ENCODE results near the gene ITGA8. TPM values are rescaled to one million over a fixed set of nuclear protein-coding genes. Genes with fewer than 3 reads are reported as not detected.

ITGA8 gene
- polyA plus RNA-seq, 1 donor (not counting 4 experiments of a cell fraction or from before 2014, with no cell fraction given) = not detected

- no peaks in the 10 kb centered on the region for H3K9me3 ChIP-seq (ENCODE audit: control insufficient read depth, low read depth, low read length)
- no peaks in the 10 kb centered on the region for H4K20me1 ChIP-seq (ENCODE audit: control insufficient read depth, extremely low read depth, insufficient read depth, low read length)
- no peak for DNase-seq (ENCODE audit: low read depth, low spot score)
- TF ChIP-seq EZH2 (IDR thresholded peaks at IDR 0.05; ENCODE audit: low read length) (no peak), CTCF (optimal IDR thresholded peaks at IDR 0.05 in 1 of 3, IDR thresholded peaks at IDR 0.05 in 1 of 3, conservative IDR thresholded peaks at IDR 0.05 in 1 of 3; ENCODE audit: extremely low read depth in 1 of 3, insufficient read depth in 2 of 3, low read length in 3 of 3) (no peak)
- H3K9me1 ChIP-seq (ENCODE audit: control insufficient read depth, extremely low read depth, insufficient read depth, low read length) = no peaks in the 10 kb centered on the region
- no peaks in the 10 kb centered on the region for H3K79me2 ChIP-seq (ENCODE audit: control insufficient read depth, insufficient read depth, low read length)
- no peaks in the 10 kb centered on the region for H3K4me1 ChIP-seq (ENCODE audit: control insufficient read depth, extremely low read depth, insufficient read depth, low read length)
- dilution Hi-C loops (cut with MboI; ENCODE audit: extremely low pct_ligation_motif_present, low sequenced_read_pairs) = no loop called here
- H3K9ac ChIP-seq (ENCODE audit: control insufficient read depth, extremely low read depth, insufficient read depth, low read length) = no peak overlapping the region
- H3K4me2 ChIP-seq (ENCODE audit: control insufficient read depth, extremely low read depth, insufficient read depth, low read depth, low read length) = no peak overlapping the region
- H2AFZ ChIP-seq (ENCODE audit: control insufficient read depth, low read length) = no peak overlapping the region
- no peak overlapping the region for H3K27ac ChIP-seq (ENCODE audit: control insufficient read depth, insufficient read depth, low read length)
- no peak for FAIRE-seq
- H3K4me3 ChIP-seq (ENCODE audit: control insufficient read depth in 2 of 3, extremely low read depth in 1 of 3, insufficient read depth in 2 of 3, low read depth in 1 of 3, low read length in 3 of 3) = no peak overlapping the region
- no peaks in the 10 kb centered on the region for H3K36me3 ChIP-seq (ENCODE audit: control insufficient read depth in 2 of 2, extremely low read depth in 1 of 2, insufficient read depth in 2 of 2, low read length in 2 of 2)
- no peaks in the 10 kb centered on the region for H3K27me3 ChIP-seq (ENCODE audit: control insufficient read depth, extremely low read depth, insufficient read depth, low read length)
Observed at GRCh38 chr10:15760681-15761080, 41.0 kb upstream of the ITGA8 start.

- Histone ChIP-seq H3K36me3 (ENCODE audit: control insufficient read depth in 2 of 2, extremely low read depth in 1 of 2, insufficient read depth in 2 of 2, low read length in 2 of 2) (no peaks in the 10 kb centered on the region), H3K27ac (ENCODE audit: control insufficient read depth, insufficient read depth, low read length) (no peak overlapping the region), H3K9me3 (ENCODE audit: control insufficient read depth, low read depth, low read length) (no peaks in the 10 kb centered on the region), H3K27me3 (ENCODE audit: control insufficient read depth, extremely low read depth, insufficient read depth, low read length) (no peaks in the 10 kb centered on the region), H2AFZ (ENCODE audit: control insufficient read depth, low read length) (no peak overlapping the region), H3K9ac (ENCODE audit: control insufficient read depth, extremely low read depth, insufficient read depth, low read length) (no peak overlapping the region), H3K4me3 (ENCODE audit: control insufficient read depth in 2 of 3, extremely low read depth in 1 of 3, insufficient read depth in 2 of 3, low read depth in 1 of 3, low read length in 3 of 3) (no peak overlapping the region), H3K9me1 (ENCODE audit: control insufficient read depth, extremely low read depth, insufficient read depth, low read length) (no peaks in the 10 kb centered on the region), H3K4me1 (ENCODE audit: control insufficient read depth, extremely low read depth, insufficient read depth, low read length) (no peaks in the 10 kb centered on the region), H3K79me2 (ENCODE audit: control insufficient read depth, insufficient read depth, low read length) (no peaks in the 10 kb centered on the region), H3K4me2 (ENCODE audit: control insufficient read depth, extremely low read depth, insufficient read depth, low read depth, low read length) (no peak overlapping the region), H4K20me1 (ENCODE audit: control insufficient read depth, extremely low read depth, insufficient read depth, low read length) (no peaks in the 10 kb centered on the region)
- DNase-seq (ENCODE audit: low read depth, low spot score) = no peak
- TF ChIP-seq CTCF (optimal IDR thresholded peaks at IDR 0.05 in 1 of 3, IDR thresholded peaks at IDR 0.05 in 1 of 3, conservative IDR thresholded peaks at IDR 0.05 in 1 of 3; ENCODE audit: extremely low read depth in 1 of 3, insufficient read depth in 2 of 3, low read length in 3 of 3) (no peak), EZH2 (IDR thresholded peaks at IDR 0.05; ENCODE audit: low read length) (no peak)
- FAIRE-seq = no peak
- dilution Hi-C loops (cut with MboI; ENCODE audit: extremely low pct_ligation_motif_present, low sequenced_read_pairs) = no loop called here
Observed at GRCh38 chr10:15759265-15759664, 39.5 kb upstream of the ITGA8 start.
